ENCODE results near the gene EML6.

- TF ChIP-seq, protein P1, sequence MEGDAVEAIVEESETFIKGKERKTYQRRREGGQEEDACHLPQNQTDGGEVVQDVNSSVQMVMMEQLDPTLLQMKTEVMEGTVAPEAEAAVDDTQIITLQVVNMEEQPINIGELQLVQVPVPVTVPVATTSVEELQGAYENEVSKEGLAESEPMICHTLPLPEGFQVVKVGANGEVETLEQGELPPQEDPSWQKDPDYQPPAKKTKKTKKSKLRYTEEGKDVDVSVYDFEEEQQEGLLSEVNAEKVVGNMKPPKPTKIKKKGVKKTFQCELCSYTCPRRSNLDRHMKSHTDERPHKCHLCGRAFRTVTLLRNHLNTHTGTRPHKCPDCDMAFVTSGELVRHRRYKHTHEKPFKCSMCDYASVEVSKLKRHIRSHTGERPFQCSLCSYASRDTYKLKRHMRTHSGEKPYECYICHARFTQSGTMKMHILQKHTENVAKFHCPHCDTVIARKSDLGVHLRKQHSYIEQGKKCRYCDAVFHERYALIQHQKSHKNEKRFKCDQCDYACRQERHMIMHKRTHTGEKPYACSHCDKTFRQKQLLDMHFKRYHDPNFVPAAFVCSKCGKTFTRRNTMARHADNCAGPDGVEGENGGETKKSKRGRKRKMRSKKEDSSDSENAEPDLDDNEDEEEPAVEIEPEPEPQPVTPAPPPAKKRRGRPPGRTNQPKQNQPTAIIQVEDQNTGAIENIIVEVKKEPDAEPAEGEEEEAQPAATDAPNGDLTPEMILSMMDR (IDR thresholded peaks at IDR 0.05): no peak
- no peak for TF ChIP-seq POLR2A (IDR thresholded peaks at IDR 0.05)
Measured at GRCh38 chr2:54840559-54841468, 117.4 kb downstream of the EML6 start.
